ENCODE measurements around the gene SNX25.

- TF ChIP-seq, protein P1, sequence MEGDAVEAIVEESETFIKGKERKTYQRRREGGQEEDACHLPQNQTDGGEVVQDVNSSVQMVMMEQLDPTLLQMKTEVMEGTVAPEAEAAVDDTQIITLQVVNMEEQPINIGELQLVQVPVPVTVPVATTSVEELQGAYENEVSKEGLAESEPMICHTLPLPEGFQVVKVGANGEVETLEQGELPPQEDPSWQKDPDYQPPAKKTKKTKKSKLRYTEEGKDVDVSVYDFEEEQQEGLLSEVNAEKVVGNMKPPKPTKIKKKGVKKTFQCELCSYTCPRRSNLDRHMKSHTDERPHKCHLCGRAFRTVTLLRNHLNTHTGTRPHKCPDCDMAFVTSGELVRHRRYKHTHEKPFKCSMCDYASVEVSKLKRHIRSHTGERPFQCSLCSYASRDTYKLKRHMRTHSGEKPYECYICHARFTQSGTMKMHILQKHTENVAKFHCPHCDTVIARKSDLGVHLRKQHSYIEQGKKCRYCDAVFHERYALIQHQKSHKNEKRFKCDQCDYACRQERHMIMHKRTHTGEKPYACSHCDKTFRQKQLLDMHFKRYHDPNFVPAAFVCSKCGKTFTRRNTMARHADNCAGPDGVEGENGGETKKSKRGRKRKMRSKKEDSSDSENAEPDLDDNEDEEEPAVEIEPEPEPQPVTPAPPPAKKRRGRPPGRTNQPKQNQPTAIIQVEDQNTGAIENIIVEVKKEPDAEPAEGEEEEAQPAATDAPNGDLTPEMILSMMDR (IDR thresholded peaks at IDR 0.05), result no peak
- no peak for TF ChIP-seq POLR2A (IDR thresholded peaks at IDR 0.05)
Observed at GRCh38 chr4:185207466-185207865, 1.9 kb upstream of the SNX25 start.

Data from stomach (tissue), 4 donors.